Glomerular visceral epithelial cell (primary cell): Measurements from ENCODE around the gene MNAT1.
"Not testable (repeated sequence)": the region's sequence is repeated elsewhere in the genome, so short reads cannot be mapped to it uniquely, and the experiment has no call there.

ENCODE experiments used
- DNase-seq: peaks from one replicate; pipeline ENCODE4 v3.0.0-alpha.2; 2016; ENCODE audit errors: extremely low spot score

Gene MNAT1

GRCh38 chr14:60805841-60806430 is 71.4 kb downstream of the MNAT1 start:
- DNase-seq, result peak; percentile 28

GRCh38 chr14:60807247-60807646 is 72.7 kb downstream of the MNAT1 start:
- DNase-seq, result no peak

DNA sequence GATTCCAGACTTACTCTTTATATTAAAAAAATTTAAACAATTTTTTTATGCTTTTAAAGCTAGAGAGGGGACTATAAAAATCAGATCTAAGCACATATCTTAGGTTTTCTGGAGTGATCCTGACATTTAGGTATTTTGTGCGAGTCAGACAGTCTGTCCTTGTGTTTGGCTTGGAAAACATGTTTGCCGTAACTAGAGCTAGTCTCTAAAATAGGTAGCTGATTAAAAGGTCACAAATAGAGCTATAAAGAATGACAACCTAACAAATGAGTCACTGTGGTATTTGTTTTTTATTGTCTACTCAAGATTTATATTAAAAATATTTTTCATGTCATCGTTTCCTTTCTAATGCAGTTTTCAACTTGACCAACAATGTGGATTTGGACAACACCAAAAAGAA is 73.4 kb downstream of the MNAT1 start:
- no peak for DNase-seq

- no peak for DNase-seq
Observed at GRCh38 chr14:60812987-60813386, 78.4 kb downstream of the MNAT1 start.

DNA sequence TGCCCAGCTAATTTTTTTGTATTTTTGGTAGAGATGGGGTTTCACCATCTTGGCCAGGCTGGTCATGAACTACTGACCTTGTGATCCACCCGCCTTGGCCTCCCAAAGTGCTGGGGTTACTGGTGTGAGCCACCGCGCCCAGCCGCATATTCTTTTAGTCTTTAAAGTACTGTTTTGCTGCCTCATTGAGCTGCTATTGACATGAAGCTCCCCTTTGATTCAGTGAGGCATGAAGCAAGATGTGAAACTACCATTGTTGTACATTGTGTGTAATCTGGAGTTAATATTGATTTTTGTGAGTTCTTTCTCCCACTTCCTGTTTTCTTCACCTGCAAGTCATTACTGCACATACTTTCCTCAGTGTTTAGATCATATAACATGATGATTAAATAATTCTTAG is 80.8 kb downstream of the MNAT1 start:
- no peak for DNase-seq

GRCh38 chr14:60817113-60817512 is 82.6 kb downstream of the MNAT1 start:
- DNase-seq, result no peak

DNA sequence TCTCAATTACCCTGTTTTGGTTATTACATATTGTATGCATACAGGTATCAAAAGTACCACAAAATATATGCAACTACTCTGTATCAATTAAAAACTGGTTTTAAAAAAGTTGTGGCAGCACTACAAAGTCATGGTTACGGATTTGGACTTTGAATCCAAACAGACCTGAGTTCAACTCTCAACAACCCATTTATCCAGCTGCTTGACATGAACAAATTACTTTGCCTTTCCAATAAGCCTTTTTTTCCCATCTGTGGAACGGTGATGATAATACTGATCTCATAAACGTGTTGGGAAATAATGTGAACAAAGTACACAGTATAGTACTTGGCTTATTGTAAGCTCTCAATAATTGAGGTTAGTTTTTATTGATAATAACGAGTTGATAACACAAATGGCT is 85.0 kb downstream of the MNAT1 start:
- no peak for DNase-seq

GRCh38 chr14:60838601-60839000 is 104.0 kb downstream of the MNAT1 start:
- DNase-seq, result no peak

- no peak for DNase-seq
Observed at GRCh38 chr14:60839057-60839456, 104.5 kb downstream of the MNAT1 start.

GRCh38 chr14:60839657-60840056 is 105.1 kb downstream of the MNAT1 start:
- DNase-seq, result no peak

DNA sequence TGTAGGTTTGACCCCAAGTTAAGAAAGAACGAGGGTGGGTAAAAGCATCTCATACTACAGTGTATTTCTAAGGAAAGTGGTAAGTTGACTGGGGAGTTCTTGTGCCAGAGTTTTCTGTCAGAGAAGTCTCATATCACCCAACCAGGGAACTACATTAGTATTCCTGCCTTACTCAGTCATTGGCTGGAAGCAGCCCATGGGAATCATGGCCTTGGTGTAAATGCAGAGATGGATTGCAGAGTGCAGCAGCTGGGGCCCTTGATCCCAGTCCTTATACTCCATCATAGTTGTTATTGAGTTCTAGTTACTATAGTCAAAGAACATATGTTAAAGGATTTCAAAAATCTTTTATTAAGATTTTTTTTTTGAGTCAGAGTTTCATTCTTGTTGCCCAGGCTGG is 105.8 kb downstream of the MNAT1 start:
- no peak for DNase-seq

DNA sequence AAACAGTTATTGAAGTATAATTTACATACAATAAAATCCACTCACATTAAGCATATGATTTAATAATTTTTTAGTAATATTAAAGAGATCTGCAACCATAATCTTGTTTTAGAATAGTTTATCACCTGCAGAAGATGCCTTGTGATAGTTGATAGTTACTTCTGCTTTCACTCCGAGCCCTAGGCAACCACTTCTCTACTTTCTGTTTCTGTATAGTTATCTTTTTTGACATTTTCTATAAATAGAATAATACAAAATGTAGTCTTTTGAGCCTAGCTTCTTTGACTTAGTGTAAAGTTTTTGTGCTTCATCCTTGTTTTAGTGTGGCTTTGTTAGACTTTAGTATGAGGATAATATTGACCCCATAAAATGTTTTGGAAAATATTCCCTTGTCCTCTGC is 111.0 kb downstream of the MNAT1 start:
- DNase-seq, result no peak

- DNase-seq, result no peak
Observed at GRCh38 chr14:60848066-60848465, 113.5 kb downstream of the MNAT1 start.

GRCh38 chr14:60851692-60852091 is 117.1 kb downstream of the MNAT1 start:
- DNase-seq, result not testable (repeated sequence)

DNA sequence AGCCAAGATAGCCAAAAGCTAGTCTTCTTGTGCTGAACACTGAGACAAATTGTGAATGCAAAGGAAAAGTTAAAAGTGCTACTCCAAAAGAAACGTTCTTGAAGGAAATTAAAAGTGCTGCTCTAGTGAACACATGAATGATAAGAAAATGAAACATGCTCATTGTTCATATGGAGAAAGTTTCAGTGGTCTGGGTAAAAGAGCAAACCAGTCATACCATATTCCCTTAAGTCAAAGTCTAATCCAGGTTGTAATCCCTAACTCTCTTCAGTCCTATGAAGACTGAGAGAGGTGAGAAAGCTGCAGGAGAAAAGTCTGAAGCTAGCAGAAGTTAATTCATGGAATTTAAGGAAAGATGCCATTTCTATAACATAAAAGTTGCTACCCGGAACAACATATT is 121.5 kb downstream of the MNAT1 start:
- DNase-seq, result no peak

GRCh38 chr14:60859525-60859924 is 125.0 kb downstream of the MNAT1 start:
- no peak for DNase-seq

DNA sequence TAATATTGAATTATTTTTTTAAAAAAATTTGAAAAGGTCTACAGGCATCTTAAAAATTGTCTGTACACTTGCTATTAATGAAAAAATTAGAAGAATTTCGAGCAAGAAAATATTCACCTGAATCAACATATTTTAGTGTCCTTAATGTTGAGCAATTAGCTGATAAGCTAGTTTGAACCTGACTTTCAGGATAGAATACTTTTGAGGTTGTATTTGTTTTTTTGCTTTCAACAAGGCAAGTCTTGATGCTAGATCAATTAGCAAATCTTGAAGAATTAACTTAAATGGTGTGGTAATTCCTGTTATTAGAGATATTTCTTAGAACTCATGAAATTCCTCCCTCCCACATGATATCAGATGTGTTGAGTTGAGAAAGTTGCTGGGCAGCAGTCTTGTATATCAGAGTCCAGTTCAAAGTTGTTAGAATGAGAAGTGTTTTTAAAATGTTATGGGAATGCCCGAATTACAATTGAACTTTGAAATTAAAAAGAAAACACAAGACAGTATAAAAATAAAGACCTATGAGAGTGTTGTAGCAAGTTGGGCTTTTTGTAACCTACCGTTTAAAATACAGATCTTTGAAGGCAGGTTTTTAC is 127.1 kb downstream of the MNAT1 start:
- no peak for DNase-seq

- no peak for DNase-seq
Observed at GRCh38 chr14:60862283-60862682, 127.7 kb downstream of the MNAT1 start.

GRCh38 chr14:60863249-60863648 is 128.7 kb downstream of the MNAT1 start:
- DNase-seq, result no peak

- DNase-seq, result no peak
Observed at GRCh38 chr14:60865378-60866127, 131.0 kb downstream of the MNAT1 start.

- DNase-seq, result no peak
Observed at GRCh38 chr14:60867503-60868172, 133.1 kb downstream of the MNAT1 start.

GRCh38 chr14:60878121-60878520 is 143.6 kb downstream of the MNAT1 start:
- DNase-seq, result no peak

DNA sequence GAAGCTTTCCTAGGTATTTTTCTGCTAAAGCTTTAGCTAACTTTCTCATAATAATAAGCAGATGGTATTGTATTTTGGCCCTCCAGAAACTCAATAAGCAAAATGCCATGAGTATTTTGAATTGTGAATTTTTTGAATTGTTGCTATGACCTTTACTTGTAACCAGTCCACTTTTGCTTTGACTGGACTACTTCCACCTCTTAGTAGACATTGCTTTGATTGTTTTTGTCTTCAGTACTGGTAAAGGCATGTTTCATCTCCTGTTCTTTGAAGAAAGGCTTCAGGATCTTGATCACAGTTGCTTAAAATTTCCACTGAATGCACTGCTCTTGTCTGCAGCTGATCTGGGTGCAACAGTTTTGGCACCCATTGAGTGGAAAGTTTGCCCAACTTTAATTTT is 144.0 kb downstream of the MNAT1 start:
- no peak for DNase-seq
